Central memory CD8-positive, alpha-beta T cell (primary cell): ENCODE measurements around the gene C10orf88.
"Not testable (repeated sequence)": the region's sequence is repeated elsewhere in the genome, so short reads cannot be mapped to it uniquely, and the experiment has no call there.

Source experiments
- ATAC-seq: fragments of 150-1000 bp; cut with Tn5 transposase; replicated peaks from 2 replicates; pipeline ENCODE4 v1.10.0; 2022; ENCODE audit warnings: mild to moderate bottlenecking, moderate FRiP score, moderate number of reproducible peaks; ENCODE audit not compliant: poor library complexity, severe bottlenecking; ENCODE audit errors: extremely low read depth
- DNase-seq, 2 donors: peaks; one replicate each; pipeline ENCODE4 v3.0.0; 2021; ENCODE audit warnings: low spot score in 2 of 2
- H3K27ac Mint-ChIP-seq: one replicate; pipeline ENCODE4 v1.8.0; 2022; ENCODE audit warnings: low read depth, mild to moderate bottlenecking, moderate library complexity, mixed read lengths
- H3K27me3 Mint-ChIP-seq: one replicate; pipeline ENCODE4 v1.8.0; 2022; ENCODE audit warnings: mixed read lengths
- H3K36me3 Mint-ChIP-seq: one replicate; pipeline ENCODE4 v1.8.0; 2022; ENCODE audit warnings: mild to moderate bottlenecking, moderate library complexity, mixed read lengths; ENCODE audit not compliant: insufficient read depth
- H3K4me1 Mint-ChIP-seq: one replicate; pipeline ENCODE4 v1.8.0; 2022; ENCODE audit warnings: mixed read lengths
- H3K4me3 Mint-ChIP-seq: one replicate; pipeline ENCODE4 v1.8.0; 2022; ENCODE audit warnings: mild to moderate bottlenecking, moderate library complexity, mixed read lengths
- H3K9me3 Mint-ChIP-seq: one replicate; pipeline ENCODE4 v1.8.0; 2022; ENCODE audit warnings: mixed read lengths

The C10orf88 gene

DNA sequence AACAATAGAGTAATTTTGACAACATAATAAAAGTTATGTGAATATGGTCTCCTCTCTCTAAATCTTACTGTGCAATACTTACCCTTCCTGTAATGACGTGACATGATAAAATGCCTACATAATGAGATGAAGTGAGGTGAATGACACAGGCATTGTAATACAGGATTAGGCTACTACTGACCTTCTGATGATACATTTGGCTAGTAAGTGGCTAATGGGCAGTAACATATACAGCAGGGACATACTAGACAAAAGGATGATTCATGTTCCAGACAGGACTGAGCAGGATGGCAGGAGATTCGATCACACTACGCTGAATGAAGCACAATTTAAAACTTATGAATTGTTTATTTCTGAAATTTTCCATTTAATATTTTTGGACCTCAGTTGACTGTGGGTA lies 4.7 kb downstream of the C10orf88 start:
- H3K27me3 Mint-ChIP-seq = no peaks in the 10 kb centered on the region
- no peak for ATAC-seq
- no peaks in the 10 kb centered on the region for H3K9me3 Mint-ChIP-seq

DNA sequence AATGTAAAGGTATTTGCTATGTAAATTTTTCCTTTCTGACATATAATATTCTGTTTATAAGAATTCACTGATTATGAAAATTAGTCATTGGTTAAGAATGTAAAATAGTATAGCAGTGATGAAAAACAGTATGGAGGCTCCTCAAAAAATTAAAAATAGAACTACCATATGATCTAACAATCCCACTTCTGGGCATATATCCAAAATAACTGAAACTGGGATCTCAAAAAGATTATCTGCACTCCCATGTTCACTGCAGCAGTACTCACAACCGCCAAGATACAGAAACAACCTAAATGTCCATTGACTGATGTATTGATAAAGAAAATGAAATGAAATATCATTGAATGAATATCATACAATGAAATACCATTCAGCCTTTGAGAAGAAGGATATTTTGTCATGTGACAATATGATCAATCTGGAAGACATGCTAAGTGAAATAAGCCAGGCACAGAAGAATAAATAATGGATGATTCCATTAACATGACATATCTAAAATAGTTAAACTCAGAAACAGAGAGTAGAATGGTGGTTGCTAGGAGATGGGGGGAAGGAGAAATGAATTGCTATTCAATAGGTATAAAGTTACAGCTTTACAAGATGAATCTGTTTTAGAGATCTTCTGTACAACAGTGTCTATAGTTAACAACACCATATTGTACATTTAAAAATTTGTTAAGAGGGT lies 14.0 kb downstream of the C10orf88 start:
- no peaks in the 10 kb centered on the region for H3K27me3 Mint-ChIP-seq
- no peak for ATAC-seq
- no peak for DNase-seq

More for the DNA sequence above, 4.7 kb downstream of the C10orf88 start:
- peaks cover 37% of the 10 kb centered on the region for H3K4me1 Mint-ChIP-seq
- H3K27ac Mint-ChIP-seq = no peak overlapping the region
- no peak overlapping the region for H3K4me3 Mint-ChIP-seq
- H3K36me3 Mint-ChIP-seq = peaks cover 22% of the 10 kb centered on the region
- DNase-seq = no peak

DNA sequence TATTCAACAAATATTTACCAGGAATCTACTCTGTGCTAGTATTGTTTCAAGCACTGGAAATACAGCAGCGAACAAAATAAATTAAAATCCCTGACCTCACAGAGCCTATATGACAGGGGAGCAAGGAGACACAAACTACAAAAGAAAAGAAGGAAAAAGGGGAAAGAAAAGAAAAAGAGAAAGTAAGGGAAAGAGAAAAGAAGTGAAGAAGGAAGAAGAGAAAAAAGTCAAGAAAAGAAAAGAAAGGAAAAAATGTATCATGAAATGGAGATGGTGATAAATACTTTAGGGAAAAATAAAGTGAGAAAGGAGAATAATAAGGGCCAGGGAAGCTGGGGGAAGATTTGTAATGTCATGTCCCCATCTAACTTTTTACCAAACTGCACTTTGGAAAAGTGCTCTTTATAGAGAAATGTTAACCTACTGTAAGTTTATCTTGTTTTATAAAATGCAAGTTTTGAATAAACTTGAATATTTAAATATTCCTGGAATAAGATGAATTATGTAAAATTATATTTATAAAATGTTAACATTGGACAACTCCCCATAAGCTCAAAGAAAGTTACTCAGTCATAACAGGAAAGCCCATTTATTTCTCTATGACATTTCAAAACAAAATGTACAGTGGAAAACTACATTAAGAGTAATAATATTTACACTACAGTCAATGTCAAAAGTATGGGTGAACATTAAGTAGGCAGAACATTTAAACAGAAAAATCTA lies 14.7 kb downstream of the C10orf88 start:
- Mint-ChIP-seq H3K4me3 (no peak overlapping the region), H3K9me3 (no peaks in the 10 kb centered on the region), H3K27ac (no peak overlapping the region), H3K27me3 (no peaks in the 10 kb centered on the region), H3K36me3 (peaks cover 18% of the 10 kb centered on the region), H3K4me1 (no peaks in the 10 kb centered on the region)
- DNase-seq (no peak), ATAC-seq (no peak)

More for the DNA sequence above, 14.0 kb downstream of the C10orf88 start:
- H3K36me3 Mint-ChIP-seq = peaks cover 18% of the 10 kb centered on the region
- H3K4me3 Mint-ChIP-seq = no peak overlapping the region
- H3K4me1 Mint-ChIP-seq = no peaks in the 10 kb centered on the region
- no peaks in the 10 kb centered on the region for H3K9me3 Mint-ChIP-seq
- no peak overlapping the region for H3K27ac Mint-ChIP-seq

DNA sequence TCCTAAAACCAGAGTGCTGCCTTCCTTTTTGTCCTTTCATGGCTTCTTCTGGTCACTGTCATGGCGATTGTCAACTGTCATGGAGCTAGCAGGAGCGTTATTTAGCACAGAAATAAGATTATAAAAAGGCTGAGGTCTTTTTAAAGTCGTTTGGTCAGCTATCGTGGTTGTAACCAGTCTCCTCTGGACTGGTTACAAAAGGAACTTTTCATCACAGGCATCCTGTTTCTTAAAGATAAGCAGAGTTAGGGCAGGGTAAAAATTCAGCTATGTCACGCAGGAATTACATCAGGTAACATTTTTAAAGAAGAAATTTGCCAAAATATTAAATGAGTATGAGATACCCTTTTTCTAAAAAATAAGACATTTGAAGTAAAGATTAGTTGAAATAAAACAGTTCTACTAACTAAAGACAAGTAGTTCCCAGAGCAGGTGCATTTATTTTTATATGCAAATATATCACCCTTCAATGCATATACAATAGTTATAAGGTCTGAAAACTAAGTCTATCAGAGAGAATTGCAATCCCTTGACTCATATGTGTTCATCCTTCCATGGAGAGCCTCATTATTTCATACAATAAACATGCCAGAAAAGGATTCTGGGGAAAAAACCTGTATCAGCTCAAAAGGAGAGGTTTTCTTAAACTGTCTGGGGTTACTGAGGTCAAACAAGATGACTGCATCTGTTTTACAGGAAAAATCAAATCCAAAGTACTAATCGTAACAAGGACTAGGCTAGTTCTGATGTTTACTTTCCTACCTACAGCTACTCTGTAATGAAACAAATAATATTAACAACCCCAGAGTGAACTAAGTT lies 22.7 kb downstream of the C10orf88 start:
- no peaks in the 10 kb centered on the region for H3K27me3 Mint-ChIP-seq
- ATAC-seq (no peak), DNase-seq (no peak)
- H3K9me3 Mint-ChIP-seq = no peaks in the 10 kb centered on the region
- H3K4me3 Mint-ChIP-seq = no peak overlapping the region
- H3K27ac Mint-ChIP-seq = no peak overlapping the region
- H3K4me1 Mint-ChIP-seq = no peaks in the 10 kb centered on the region
- H3K36me3 Mint-ChIP-seq = peaks cover 2% of the 10 kb centered on the region

DNA sequence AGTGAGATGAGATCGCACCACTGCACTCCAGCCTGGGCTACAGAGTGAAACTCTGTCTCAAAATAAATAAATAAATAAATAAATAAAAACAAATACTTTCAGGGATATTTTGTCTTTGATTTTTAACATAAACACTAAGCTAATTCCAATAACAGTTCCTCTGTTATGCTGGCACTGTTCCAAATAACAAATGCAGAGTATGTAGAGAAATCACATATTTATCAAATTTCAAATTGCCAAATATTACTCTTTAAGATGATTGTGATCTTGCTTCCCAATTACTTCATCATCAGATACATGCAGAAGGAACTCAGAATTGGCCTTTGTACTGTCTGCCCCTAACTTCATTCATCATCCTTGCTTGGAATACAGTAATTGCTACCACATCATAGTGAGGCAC lies 23.9 kb downstream of the C10orf88 start:
- DNase-seq = no peak
- Mint-ChIP-seq H3K27ac (no peak overlapping the region), H3K9me3 (no peaks in the 10 kb centered on the region), H3K36me3 (no peaks in the 10 kb centered on the region), H3K27me3 (no peaks in the 10 kb centered on the region), H3K4me3 (no peak overlapping the region), H3K4me1 (no peaks in the 10 kb centered on the region)
- no peak for ATAC-seq

DNA sequence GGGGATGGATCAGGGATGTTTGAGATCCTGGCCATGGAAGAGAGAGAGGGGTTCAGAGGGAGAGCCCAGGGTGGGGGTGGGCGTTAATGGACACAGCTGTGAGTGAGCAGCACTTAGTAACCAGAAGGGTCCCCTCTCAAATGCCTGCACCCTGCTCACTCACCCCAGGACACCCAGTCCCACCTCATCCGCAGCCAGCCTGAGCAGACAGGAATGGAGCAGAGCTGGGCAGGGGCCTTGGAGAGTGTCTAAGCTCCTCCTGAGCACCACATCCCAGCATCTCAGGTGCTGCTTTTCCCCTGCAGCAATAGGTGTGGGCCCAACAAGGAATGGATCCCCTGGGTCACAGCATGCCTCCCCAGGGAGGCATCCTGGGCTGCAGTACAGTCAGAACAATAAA lies 38.3 kb downstream of the C10orf88 start:
- Mint-ChIP-seq H3K36me3 (no peaks in the 10 kb centered on the region), H3K9me3 (no peaks in the 10 kb centered on the region), H3K27ac (no peak overlapping the region), H3K4me1 (no peaks in the 10 kb centered on the region), H3K4me3 (no peak overlapping the region), H3K27me3 (peaks cover 21% of the 10 kb centered on the region)
- ATAC-seq (no peak), DNase-seq (no peak)

DNA sequence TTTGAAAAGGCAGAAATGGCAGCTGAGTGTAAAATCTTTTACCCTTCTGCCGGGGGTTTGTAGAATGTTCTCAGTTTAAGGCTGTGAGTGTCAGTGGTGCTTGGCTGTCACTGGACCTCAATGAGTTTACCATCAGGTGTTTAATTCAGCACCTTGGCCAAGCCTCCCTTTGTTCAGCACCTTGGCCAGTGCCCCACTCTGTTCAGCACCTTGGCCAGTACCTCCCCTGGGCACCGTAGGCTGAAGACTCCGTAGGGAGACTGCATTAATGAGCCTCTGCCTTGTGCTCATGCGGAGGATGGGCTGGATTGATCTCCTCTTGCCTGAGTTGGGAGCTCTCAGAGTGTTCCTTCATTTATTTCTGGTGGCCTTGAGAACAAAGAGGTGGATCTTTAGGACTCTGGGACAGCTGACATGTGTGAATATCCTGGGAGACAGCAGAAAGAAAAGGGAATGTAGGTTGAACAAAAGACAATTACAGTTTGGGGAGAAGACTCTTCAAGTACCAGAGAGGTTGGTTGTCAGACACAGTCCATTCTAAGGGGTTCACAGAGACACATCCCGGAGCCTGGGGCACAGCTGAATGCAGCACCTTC lies 42.0 kb downstream of the C10orf88 start:
- Mint-ChIP-seq H3K27me3 (peaks cover 20% of the 10 kb centered on the region), H3K4me1 (no peaks in the 10 kb centered on the region), H3K9me3 (no peaks in the 10 kb centered on the region), H3K36me3 (no peaks in the 10 kb centered on the region), H3K27ac (no peak overlapping the region), H3K4me3 (no peak overlapping the region)
- no peak for ATAC-seq
- peak; percentile 25 to 40 for DNase-seq

DNA sequence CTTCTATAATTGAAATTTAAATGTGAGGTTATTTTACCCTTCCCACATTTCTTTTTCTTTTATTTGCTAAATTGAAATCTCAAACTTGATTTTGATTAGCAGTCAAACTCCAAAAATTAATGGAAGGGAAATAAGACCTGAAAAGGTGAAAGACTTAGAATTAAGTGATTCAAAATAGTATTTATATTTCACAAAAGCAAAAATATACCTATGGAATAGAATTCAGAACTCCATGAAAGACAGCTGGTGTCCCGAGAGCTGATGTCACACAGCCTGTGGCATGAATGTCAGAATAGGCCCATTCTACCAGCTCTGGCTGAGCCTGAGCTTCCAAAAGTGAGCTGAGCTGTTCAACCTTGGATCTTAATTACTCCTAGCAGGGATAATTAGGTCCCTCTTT lies 43.7 kb downstream of the C10orf88 start, which contains the start of gene FAM24A:
TSS of gene FAM24A (plus strand) at position 301 of the 400 bp plus-strand sequence. CDS start 1,025 bp downstream, outside the sequence.
- Mint-ChIP-seq H3K4me1 (no peaks in the 10 kb centered on the region), H3K9me3 (no peaks in the 10 kb centered on the region), H3K4me3 (no peak within 1 kb of the TSS), H3K27ac (no peak within 1 kb of the TSS), H3K36me3 (no peaks in the 10 kb centered on the region), H3K27me3 (peaks cover 14% of the 10 kb centered on the region)
- DNase-seq = no peak
- ATAC-seq = no peak

DNA sequence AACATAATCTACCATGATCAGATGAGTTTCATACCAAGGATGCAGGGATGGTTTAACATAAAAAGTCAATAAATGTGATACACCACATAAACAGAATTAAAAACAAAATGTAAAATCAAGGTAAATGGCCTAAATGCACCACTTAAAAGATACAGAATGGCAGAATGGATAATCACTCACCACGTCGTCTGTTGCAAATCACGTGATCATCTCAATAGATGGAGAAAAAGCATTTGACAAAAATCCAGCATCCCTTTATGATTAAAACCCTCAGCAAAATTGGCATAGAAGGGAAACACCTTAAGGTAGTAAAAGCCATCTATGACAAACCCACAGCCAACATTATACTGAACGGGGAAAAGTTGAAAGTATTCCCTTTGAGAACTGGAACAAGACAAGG lies 50.2 kb downstream of the C10orf88 start:
- not testable (repeated sequence) for DNase-seq, H3K27ac Mint-ChIP-seq, H3K36me3 Mint-ChIP-seq, H3K4me3 Mint-ChIP-seq, H3K9me3 Mint-ChIP-seq, H3K4me1 Mint-ChIP-seq, ATAC-seq
- H3K27me3 Mint-ChIP-seq = peaks cover 54% of the 10 kb centered on the region

DNA sequence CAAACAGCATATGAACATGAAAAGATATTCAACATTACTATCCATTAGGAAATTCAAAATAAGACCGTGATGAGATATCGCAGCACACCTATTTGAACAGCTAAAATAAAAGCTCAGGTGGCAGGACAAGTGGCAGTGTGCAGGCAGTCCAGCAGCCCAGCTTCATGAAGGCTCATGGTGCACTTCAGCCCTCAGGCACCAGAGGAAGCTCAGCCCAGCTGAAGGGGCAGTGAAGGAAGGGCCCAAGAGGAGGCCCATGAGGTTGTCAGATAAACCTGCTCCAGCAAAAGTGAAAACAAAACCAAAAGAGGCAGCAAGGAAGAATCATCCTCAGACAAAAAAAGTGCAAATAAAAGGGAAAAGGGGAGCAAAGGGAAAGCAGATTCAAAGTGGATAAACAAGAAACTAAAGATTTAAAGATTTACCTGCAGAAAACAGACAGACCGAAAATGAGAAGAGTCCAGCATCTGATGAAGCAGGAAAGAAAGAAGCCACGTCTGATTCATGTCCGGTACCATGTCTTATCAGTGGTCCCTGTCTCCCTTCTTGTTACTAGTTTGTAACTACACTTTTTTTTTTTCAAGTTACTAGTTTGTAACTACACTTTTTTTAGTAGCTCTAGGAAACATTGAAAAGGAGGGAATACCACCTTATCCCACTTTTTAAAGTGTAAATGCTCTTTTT lies 59.6 kb downstream of the C10orf88 start:
- ATAC-seq (no peak), DNase-seq (no peak)
- Mint-ChIP-seq H3K4me3 (no peak overlapping the region), H3K9me3 (no peaks in the 10 kb centered on the region), H3K4me1 (peaks cover 6% of the 10 kb centered on the region), H3K27me3 (no peaks in the 10 kb centered on the region), H3K27ac (no peak overlapping the region), H3K36me3 (peaks cover 2% of the 10 kb centered on the region)

DNA sequence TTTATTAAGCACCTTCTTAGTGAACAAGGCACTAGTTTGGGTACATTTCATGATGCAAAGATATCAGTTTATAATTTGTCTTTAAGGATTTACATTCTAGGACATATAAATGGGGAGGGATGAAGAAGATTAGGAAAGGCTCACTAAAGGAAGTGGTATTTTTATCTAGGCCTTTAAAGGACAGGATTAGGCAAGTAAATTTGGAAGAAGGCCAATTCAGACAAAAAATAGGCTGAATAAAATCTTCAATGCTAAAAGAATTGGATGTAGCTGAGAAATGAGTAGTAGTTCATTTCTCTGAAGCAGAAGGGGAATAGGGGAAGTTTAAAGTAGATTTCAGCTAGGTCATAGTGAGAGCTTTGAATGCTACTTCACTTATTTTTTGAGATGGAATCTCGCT lies 69.9 kb downstream of the C10orf88 start:
- no peak for DNase-seq
- ATAC-seq = no peak
- Mint-ChIP-seq H3K27me3 (no peaks in the 10 kb centered on the region), H3K27ac (no peak overlapping the region), H3K4me1 (peaks cover 16% of the 10 kb centered on the region), H3K9me3 (no peaks in the 10 kb centered on the region), H3K36me3 (peaks cover 9% of the 10 kb centered on the region), H3K4me3 (no peak overlapping the region)

DNA sequence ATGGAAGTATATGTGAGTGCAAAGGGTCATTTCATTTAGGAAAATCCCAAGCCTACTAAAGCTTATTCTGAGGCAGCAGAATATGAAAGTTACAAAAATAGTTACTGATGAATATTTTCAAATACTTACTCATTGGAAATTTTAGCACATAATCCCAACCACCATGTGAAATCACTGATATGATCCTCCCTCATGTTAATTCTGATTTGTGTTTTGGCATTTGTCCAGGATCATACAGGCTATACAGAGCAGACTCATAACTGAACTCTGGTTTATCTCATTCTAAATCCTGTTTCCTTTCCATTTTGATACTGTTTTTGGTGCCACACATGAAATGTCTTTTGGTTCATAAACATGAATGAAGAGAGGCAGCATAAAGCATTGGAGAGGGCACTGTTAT lies 71.3 kb downstream of the C10orf88 start:
- DNase-seq (no peak), ATAC-seq (no peak)
- no peak overlapping the region for H3K4me3 Mint-ChIP-seq
- H3K4me1 Mint-ChIP-seq = peaks cover 30% of the 10 kb centered on the region
- H3K9me3 Mint-ChIP-seq = no peaks in the 10 kb centered on the region
- H3K36me3 Mint-ChIP-seq = peaks cover 13% of the 10 kb centered on the region
- no peak overlapping the region for H3K27ac Mint-ChIP-seq
- no peaks in the 10 kb centered on the region for H3K27me3 Mint-ChIP-seq
